22Rv1 (cell line): Measurements from ENCODE around the gene PRDX3.
"Not testable (repeated sequence)": the region's sequence is repeated elsewhere in the genome, so short reads cannot be mapped to it uniquely, and the experiment has no call there.

Experiments
- H3K27ac ChIP-seq: fragments of 450-650 bp; 2 replicates; pipeline ENCODE4 v1.5.1; 2017
- CTCF ChIP-seq: fragments of 450-650 bp; IDR thresholded peaks from 2 replicates; pipeline ENCODE4 v1.5.1; 2017; ENCODE audit warnings: mild to moderate bottlenecking
- ZFX ChIP-seq: fragments of 450-650 bp; IDR thresholded peaks from 2 replicates; pipeline ENCODE4 v1.6.1; 2017; ENCODE audit warnings: antibody characterized with exemption, borderline replicate concordance

The PRDX3 gene

GRCh38 chr10:119162452-119163092, 16.0 kb downstream of the PRDX3 start:
- TF ChIP-seq CTCF, result no peak
- TF ChIP-seq ZFX, result no peak
- H3K27ac ChIP-seq, result no peak overlapping the region

GRCh38 chr10:119161680-119162451, 16.7 kb downstream of the PRDX3 start:
- H3K27ac ChIP-seq, result no peak overlapping the region
- TF ChIP-seq CTCF, result no peak
- TF ChIP-seq ZFX, result no peak

GRCh38 chr10:119159332-119159731, 19.3 kb downstream of the PRDX3 start:
- no peak for TF ChIP-seq CTCF
- no peak for TF ChIP-seq ZFX
- no peak overlapping the region for H3K27ac ChIP-seq

GRCh38 chr10:119153661-119154060, 25.0 kb downstream of the PRDX3 start:
- H3K27ac ChIP-seq, result no peak overlapping the region
- TF ChIP-seq CTCF (no peak), ZFX (no peak)

- TF ChIP-seq ZFX, result no peak
- no peak for TF ChIP-seq CTCF
- no peak overlapping the region for H3K27ac ChIP-seq
These were observed 25.6 kb downstream of the PRDX3 start for GRCh38 chr10:119153041-119153440.

GRCh38 chr10:119151601-119152000, 27.0 kb downstream of the PRDX3 start:
- not testable (repeated sequence) for H3K27ac ChIP-seq

GRCh38 chr10:119149729-119150128, 28.9 kb downstream of the PRDX3 start:
- 0 out of 2 replicates have a peak, but pooled peaks have one; percentile 9 for TF ChIP-seq CTCF
- TF ChIP-seq ZFX, result no peak
- no peak overlapping the region for H3K27ac ChIP-seq
